Parathyroid adenoma (tissue), 2 donors: ENCODE measurements around the gene ATP1A4.

Source experiments
- H2AFZ ChIP-seq: fragments of 300-600 bp; sonication (generic); one replicate; pipeline ENCODE4 v1.7.0; 2017; ENCODE audit warnings: antibody characterized with exemption, mild to moderate bottlenecking
- H3K27ac ChIP-seq: fragments of 300-600 bp; sonication (generic); one replicate; pipeline ENCODE4 v1.7.0; 2017
- H3K27me3 ChIP-seq: fragments of 300-600 bp; sonication (generic); one replicate; pipeline ENCODE4 v1.7.0; 2017; ENCODE audit warnings: low read length; ENCODE audit not compliant: control insufficient read depth, insufficient read depth
- H3K36me3 ChIP-seq: fragments of 300-600 bp; sonication (generic); one replicate; pipeline ENCODE4 v1.7.0; 2017; ENCODE audit warnings: low read length; ENCODE audit not compliant: control insufficient read depth, insufficient read depth
- H3K4me1 ChIP-seq: fragments of 300-600 bp; sonication (generic); one replicate; pipeline ENCODE4 v1.7.0; 2017; ENCODE audit warnings: control low read depth
- H3K4me2 ChIP-seq: fragments of 300-600 bp; sonication (generic); one replicate; pipeline ENCODE4 v1.7.0; 2017; ENCODE audit warnings: low read length
- H3K4me3 ChIP-seq: fragments of 300-600 bp; sonication (generic); one replicate; pipeline ENCODE4 v1.7.0; 2017; ENCODE audit warnings: low read depth, low read length
- H3K79me2 ChIP-seq: fragments of 300-600 bp; sonication (generic); one replicate; pipeline ENCODE4 v1.7.0; 2017; ENCODE audit warnings: control low read depth
- H3K9ac ChIP-seq: fragments of 300-600 bp; sonication (generic); one replicate; pipeline ENCODE4 v1.7.0; 2017; ENCODE audit warnings: mild to moderate bottlenecking
- H3K9me3 ChIP-seq: fragments of 300-600 bp; sonication (generic); one replicate; pipeline ENCODE4 v1.7.0; 2017; ENCODE audit warnings: low read length; ENCODE audit not compliant: control insufficient read depth
- TF ChIP-seq, protein P1 (sequence below): fragments of 300-600 bp; sonication (generic); IDR thresholded peaks from one replicate; pipeline ENCODE4 v1.7.0; 2017; ENCODE audit warnings: antibody characterized with exemption, mild to moderate bottlenecking
- donor health status: primary hyperparathyroidism.

ATP1A4 gene

DNA sequence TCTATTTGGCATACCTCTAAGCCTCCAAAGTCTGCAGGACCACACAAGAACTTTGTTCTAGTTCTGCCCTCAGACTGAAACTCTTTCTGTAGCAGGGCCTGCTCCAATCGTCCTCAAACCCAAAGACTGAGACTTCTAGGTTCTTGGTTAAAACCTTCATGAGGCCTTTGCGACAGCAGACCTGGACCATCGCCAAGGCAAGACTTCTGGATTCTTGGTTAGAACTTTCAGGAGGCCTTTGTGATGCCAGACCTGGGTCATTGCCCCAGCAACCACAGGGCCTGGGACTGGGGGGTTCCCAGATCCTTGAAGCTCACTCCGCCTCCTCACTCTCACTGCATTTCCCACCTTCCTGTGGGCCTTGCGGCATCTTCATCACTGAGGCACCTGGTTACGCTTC is at the start of gene ATP1A4:
Gene ATP1A4, plus strand, starts transcription at position 301 of the 400 bp plus-strand sequence. CDS start 438 bp downstream, outside the sequence.
- Histone ChIP-seq H2AFZ (no peak within 1 kb of the TSS), H3K9me3 (no peaks in the 10 kb centered on the region), H3K4me3 (no peak within 1 kb of the TSS), H3K36me3 (no peaks in the 10 kb centered on the region), H3K4me1 (no peaks in the 10 kb centered on the region), H3K9ac (no peak within 1 kb of the TSS), H3K4me2 (no peak within 1 kb of the TSS), H3K27me3 (no peaks in the 10 kb centered on the region), H3K79me2 (no peaks in the 10 kb centered on the region), H3K27ac (no peak within 1 kb of the TSS)
- TF ChIP-seq, protein P1, sequence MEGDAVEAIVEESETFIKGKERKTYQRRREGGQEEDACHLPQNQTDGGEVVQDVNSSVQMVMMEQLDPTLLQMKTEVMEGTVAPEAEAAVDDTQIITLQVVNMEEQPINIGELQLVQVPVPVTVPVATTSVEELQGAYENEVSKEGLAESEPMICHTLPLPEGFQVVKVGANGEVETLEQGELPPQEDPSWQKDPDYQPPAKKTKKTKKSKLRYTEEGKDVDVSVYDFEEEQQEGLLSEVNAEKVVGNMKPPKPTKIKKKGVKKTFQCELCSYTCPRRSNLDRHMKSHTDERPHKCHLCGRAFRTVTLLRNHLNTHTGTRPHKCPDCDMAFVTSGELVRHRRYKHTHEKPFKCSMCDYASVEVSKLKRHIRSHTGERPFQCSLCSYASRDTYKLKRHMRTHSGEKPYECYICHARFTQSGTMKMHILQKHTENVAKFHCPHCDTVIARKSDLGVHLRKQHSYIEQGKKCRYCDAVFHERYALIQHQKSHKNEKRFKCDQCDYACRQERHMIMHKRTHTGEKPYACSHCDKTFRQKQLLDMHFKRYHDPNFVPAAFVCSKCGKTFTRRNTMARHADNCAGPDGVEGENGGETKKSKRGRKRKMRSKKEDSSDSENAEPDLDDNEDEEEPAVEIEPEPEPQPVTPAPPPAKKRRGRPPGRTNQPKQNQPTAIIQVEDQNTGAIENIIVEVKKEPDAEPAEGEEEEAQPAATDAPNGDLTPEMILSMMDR, result no peak

- Histone ChIP-seq H3K4me3 (no peak overlapping the region), H3K27me3 (no peaks in the 10 kb centered on the region), H3K79me2 (no peaks in the 10 kb centered on the region), H3K36me3 (no peaks in the 10 kb centered on the region), H3K4me1 (no peaks in the 10 kb centered on the region), H3K9ac (no peak overlapping the region), H3K9me3 (no peaks in the 10 kb centered on the region), H2AFZ (peak overlapping the region; percentile 81), H3K27ac (no peak overlapping the region), H3K4me2 (no peak overlapping the region)
- TF ChIP-seq, protein P1, result no peak
These were observed 49.5 kb upstream of the ATP1A4 start for GRCh38 chr1:160101717-160102522.

DNA sequence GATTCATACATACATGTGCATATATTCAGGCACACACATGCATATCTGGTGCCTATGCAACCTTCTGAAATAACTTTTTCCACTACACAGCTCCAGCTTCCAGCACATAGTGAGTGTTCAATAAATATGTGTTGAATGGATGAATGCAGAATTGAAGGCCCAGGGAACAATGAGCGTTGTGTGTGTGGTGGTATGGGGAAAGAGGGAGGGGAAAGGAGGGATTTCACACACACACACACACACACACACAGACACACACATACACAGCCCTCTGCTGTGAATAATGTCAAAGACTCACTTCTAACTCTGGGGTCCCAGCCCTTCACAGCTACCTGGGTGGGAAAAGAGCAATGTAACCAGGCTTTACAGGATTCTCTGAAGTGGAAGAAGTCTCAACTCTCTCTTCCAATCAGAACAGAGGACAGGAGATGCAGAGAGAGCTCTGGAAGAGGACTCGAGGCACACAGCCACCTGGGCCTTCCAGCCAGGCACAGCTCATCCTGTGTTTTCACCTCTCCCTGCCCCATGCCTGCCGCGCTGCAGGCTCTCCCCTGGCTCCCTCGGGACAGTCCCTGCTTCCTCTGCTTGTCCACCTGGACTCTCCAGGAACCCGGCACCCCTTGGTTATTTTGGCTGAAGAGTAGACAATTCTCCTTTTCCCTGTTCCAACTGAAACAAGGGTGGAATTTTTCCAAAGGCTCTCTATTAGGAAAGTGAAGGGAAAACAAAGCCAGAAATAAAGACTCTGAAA is 47.6 kb upstream of the ATP1A4 start:
- Histone ChIP-seq H3K4me2 (no peak overlapping the region), H3K27ac (no peak overlapping the region), H3K9ac (no peak overlapping the region)

DNA sequence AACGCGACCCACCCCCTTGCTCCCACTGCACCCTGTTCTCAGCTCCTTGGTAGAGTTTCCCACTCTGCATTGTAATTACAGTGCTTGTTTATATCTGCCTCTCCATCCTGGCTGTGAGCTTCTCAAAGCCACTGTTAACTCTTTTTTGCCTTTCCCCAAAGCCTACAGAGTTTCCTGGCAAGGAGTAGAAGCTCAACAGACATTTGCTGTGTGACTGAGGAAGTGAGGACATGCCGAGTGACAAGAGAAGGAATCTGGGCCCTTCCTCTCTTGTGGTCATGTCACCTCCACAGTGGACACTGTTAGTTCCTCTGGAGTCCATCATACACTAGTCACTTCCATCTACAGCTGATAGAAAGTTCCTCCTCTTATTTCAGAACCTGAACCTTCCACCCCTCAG is 46.9 kb upstream of the ATP1A4 start:
- Histone ChIP-seq H3K27me3 (no peaks in the 10 kb centered on the region), H3K4me1 (no peaks in the 10 kb centered on the region), H2AFZ (no peak overlapping the region), H3K9ac (no peak overlapping the region), H3K79me2 (no peaks in the 10 kb centered on the region), H3K4me2 (no peak overlapping the region), H3K27ac (no peak overlapping the region), H3K4me3 (no peak overlapping the region), H3K9me3 (no peaks in the 10 kb centered on the region), H3K36me3 (no peaks in the 10 kb centered on the region)
- TF ChIP-seq, protein P1, result no peak

More for the DNA sequence above, 47.6 kb upstream of the ATP1A4 start:
- TF ChIP-seq, protein P1, result no peak
- H3K27me3 ChIP-seq, result no peaks in the 10 kb centered on the region
- no peaks in the 10 kb centered on the region for H3K9me3 ChIP-seq
- no peaks in the 10 kb centered on the region for H3K79me2 ChIP-seq
- no peaks in the 10 kb centered on the region for H3K36me3 ChIP-seq
- H3K4me3 ChIP-seq, result no peak overlapping the region
- H2AFZ ChIP-seq, result no peak overlapping the region
- no peaks in the 10 kb centered on the region for H3K4me1 ChIP-seq
